ENCODE data around the gene PERM1.

DNA sequence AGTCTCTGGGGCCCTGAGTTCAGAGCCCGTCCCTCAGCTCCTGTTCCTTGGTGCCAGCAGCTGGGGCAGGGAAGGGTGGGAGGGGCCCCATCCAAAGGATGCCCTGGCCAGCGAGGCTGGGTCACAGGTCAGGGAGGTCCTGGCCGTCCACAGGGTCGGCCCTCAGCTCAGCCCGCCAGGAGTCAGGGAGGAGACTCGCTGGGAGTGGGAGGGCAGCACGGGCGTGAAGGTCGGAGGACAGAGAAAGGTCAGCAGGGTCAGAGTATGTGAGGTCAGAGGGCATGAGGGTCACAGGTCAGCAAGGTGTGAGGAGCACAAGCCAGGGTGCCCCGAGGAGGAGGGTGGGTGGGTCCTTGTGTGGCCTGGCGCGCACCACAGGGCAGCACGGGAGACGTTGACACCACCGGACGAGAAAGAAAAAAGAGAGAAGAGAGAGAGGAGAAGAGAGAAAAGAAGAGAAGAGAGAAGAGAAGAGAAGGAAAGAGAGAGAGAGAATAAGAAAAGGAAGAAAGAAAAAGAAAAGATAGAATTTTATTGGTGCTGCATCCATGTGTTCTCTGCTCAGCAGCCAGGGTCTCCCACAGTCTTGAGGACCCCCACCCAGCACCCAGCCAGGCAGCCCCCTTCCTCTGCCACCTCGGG is 7.1 kb downstream of the PERM1 start:
- TF ChIP-seq, protein P1, sequence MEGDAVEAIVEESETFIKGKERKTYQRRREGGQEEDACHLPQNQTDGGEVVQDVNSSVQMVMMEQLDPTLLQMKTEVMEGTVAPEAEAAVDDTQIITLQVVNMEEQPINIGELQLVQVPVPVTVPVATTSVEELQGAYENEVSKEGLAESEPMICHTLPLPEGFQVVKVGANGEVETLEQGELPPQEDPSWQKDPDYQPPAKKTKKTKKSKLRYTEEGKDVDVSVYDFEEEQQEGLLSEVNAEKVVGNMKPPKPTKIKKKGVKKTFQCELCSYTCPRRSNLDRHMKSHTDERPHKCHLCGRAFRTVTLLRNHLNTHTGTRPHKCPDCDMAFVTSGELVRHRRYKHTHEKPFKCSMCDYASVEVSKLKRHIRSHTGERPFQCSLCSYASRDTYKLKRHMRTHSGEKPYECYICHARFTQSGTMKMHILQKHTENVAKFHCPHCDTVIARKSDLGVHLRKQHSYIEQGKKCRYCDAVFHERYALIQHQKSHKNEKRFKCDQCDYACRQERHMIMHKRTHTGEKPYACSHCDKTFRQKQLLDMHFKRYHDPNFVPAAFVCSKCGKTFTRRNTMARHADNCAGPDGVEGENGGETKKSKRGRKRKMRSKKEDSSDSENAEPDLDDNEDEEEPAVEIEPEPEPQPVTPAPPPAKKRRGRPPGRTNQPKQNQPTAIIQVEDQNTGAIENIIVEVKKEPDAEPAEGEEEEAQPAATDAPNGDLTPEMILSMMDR (optimal IDR thresholded peaks at IDR 0.05 in 1 of 3, IDR thresholded peaks at IDR 0.05 in 1 of 3, conservative IDR thresholded peaks at IDR 0.05 in 1 of 3; ENCODE audit: extremely low read depth in 1 of 3, insufficient read depth in 2 of 3, low read length in 3 of 3) = no peak
- no peak for TF ChIP-seq EZH2 (IDR thresholded peaks at IDR 0.05; ENCODE audit: low read length)

Data from keratinocyte (primary cell).